ENCODE data around the gene SETX. TPM values are rescaled to one million over a fixed set of nuclear protein-coding genes. Genes with fewer than 3 reads are reported as not detected.

Gene SETX
- total RNA-seq, 1 donor from 2014 or later = 44.2 TPM

DNA sequence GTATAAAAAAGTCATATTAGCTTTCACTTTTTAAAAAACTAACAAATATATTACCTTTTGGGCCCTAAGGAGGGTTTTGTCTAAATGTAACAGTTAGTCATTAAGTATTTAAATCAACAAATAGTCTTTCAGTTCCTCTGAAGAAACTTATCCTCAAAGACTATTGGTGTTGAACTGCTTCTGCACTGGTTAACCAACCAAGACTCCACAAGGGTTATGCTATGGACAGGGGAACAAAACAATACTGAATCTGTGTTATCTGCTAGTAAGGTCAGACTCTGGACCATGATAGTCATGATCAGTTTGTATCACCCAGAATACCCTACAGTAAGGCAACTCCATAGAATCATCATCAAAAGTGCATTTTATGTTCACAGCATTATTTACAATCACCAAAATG lies 42.4 kb downstream of the SETX start:
- H3K4me3 ChIP-seq (ENCODE audit: low read depth, low read length) = no peak overlapping the region
- H3K36me3 ChIP-seq (ENCODE audit: control insufficient read depth, insufficient read depth, low read length) = no peaks in the 10 kb centered on the region
- TF ChIP-seq, protein P1, sequence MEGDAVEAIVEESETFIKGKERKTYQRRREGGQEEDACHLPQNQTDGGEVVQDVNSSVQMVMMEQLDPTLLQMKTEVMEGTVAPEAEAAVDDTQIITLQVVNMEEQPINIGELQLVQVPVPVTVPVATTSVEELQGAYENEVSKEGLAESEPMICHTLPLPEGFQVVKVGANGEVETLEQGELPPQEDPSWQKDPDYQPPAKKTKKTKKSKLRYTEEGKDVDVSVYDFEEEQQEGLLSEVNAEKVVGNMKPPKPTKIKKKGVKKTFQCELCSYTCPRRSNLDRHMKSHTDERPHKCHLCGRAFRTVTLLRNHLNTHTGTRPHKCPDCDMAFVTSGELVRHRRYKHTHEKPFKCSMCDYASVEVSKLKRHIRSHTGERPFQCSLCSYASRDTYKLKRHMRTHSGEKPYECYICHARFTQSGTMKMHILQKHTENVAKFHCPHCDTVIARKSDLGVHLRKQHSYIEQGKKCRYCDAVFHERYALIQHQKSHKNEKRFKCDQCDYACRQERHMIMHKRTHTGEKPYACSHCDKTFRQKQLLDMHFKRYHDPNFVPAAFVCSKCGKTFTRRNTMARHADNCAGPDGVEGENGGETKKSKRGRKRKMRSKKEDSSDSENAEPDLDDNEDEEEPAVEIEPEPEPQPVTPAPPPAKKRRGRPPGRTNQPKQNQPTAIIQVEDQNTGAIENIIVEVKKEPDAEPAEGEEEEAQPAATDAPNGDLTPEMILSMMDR (IDR thresholded peaks at IDR 0.05; ENCODE audit: insufficient read depth, low read length, poor library complexity, severe bottlenecking) = no peak
- H3K27me3 ChIP-seq (ENCODE audit: control insufficient read depth, insufficient read depth, low read length) = no peaks in the 10 kb centered on the region
- no peak for DNase-seq (ENCODE audit: low read depth)

DNA sequence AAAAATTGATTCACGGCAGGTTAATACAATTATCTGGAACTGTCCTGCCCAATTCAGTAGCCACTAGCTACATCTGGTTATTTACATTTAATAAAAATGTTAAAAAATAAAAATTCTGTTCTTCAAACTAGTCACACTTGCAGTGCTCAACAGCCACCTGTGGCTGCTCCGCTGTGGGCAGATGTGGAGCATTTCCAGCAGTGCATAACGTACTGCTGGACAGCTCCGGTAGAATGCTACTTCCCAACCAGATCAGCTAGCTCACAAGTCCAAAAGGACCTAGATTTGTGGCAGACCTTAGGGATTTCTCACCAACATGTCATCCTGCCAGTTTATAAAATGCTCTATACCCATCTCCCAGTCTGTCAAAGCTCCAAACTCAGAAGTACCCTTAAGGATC lies 42.8 kb downstream of the SETX start:
- H3K4me3 ChIP-seq (ENCODE audit: low read depth, low read length) = no peak overlapping the region
- no peak for DNase-seq (ENCODE audit: low read depth)
- no peaks in the 10 kb centered on the region for H3K27me3 ChIP-seq (ENCODE audit: control insufficient read depth, insufficient read depth, low read length)
- no peaks in the 10 kb centered on the region for H3K36me3 ChIP-seq (ENCODE audit: control insufficient read depth, insufficient read depth, low read length)
- TF ChIP-seq, protein P1 (IDR thresholded peaks at IDR 0.05; ENCODE audit: insufficient read depth, low read length, poor library complexity, severe bottlenecking) = no peak

DNA sequence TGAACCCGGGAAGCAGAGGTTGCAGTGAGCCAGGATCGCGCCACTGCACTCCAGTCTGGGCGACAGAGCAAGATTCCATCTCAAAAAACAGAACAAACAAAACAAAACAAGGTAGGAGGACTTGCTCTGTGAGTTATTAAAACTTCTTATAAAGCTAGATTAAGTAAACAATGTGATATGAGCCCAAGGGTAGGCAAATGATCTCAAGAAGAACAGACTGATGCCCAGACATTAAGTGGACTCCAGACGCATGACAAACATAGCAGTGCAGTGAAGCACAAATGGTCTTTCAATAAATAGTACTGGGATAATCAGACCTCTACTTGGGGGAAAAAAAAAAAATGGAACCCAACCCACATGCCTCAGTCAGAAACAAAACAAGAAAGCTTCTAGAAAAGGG lies 45.7 kb downstream of the SETX start:
- H3K4me3 ChIP-seq (ENCODE audit: low read depth, low read length) = no peak overlapping the region
- H3K36me3 ChIP-seq (ENCODE audit: control insufficient read depth, insufficient read depth, low read length) = no peaks in the 10 kb centered on the region
- TF ChIP-seq, protein P1 (IDR thresholded peaks at IDR 0.05; ENCODE audit: insufficient read depth, low read length, poor library complexity, severe bottlenecking) = no peak
- H3K27me3 ChIP-seq (ENCODE audit: control insufficient read depth, insufficient read depth, low read length) = no peaks in the 10 kb centered on the region
- DNase-seq (ENCODE audit: low read depth) = no peak

DNA sequence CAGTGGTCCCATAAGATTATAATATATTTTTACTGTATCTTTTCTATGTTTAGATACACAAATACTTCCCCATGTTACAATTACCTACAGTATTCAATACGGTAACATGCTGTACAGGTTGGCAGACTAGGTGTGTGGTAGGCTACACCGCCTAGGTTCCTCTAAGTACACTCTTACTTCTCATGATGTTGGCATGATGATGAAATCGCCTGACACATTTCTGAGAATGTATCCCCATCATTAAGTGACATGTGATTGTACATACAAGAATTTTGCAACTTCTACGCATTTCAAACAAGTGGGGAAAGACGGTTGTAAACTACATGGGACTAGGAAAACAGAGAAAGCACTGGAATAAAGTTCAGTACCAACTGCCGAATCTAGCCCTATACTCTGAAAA lies 53.3 kb downstream of the SETX start:
- Histone ChIP-seq H3K27me3 (ENCODE audit: control insufficient read depth, insufficient read depth, low read length) (no peaks in the 10 kb centered on the region), H3K36me3 (ENCODE audit: control insufficient read depth, insufficient read depth, low read length) (no peaks in the 10 kb centered on the region), H3K4me3 (ENCODE audit: low read depth, low read length) (no peak overlapping the region)
- TF ChIP-seq, protein P1 (IDR thresholded peaks at IDR 0.05; ENCODE audit: insufficient read depth, low read length, poor library complexity, severe bottlenecking) = no peak
- DNase-seq (ENCODE audit: low read depth) = no peak

DNA sequence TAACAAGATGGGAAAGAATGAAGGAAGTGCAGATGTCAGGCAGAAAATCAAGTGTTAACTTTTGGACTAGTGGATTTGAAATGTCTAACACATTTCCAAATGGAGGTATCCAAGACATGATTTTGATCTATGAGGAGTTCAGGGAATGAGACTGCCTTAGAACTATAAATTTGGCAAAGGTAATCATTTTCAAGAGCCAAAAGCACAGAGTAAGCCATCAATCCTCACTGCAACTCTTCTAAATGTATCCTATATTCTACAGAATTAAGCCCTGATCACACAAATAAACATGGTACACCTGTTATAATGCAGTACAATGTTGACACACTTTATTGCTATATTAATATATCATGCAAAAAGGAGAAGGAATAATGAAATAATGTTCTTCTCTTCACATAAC lies 55.6 kb downstream of the SETX start:
- Histone ChIP-seq H3K27me3 (ENCODE audit: control insufficient read depth, insufficient read depth, low read length) (no peaks in the 10 kb centered on the region), H3K36me3 (ENCODE audit: control insufficient read depth, insufficient read depth, low read length) (peaks cover 2% of the 10 kb centered on the region), H3K4me3 (ENCODE audit: low read depth, low read length) (no peak overlapping the region)
- TF ChIP-seq, protein P1 (IDR thresholded peaks at IDR 0.05; ENCODE audit: insufficient read depth, low read length, poor library complexity, severe bottlenecking) = no peak
- no peak for DNase-seq (ENCODE audit: low read depth)

DNA sequence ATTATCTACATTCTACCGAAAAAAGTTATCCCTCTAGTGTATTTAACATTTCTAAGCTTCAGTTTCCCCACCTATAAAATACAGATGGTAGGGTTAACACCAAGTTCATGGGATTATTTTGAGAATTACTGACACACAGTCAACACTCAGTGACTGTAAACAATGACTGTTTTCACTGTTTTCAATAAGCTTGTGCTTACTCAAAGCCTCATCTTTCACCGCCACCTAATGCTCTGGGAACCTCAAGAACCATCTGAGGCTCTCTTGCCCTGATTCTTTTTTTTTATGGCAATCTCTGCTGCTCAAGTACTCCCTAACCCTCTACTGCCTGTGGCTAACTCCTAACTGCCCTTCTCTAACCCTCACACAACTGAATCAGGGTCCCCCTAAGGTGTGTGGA lies 59.6 kb downstream of the SETX start:
- peaks cover 2% of the 10 kb centered on the region for H3K36me3 ChIP-seq (ENCODE audit: control insufficient read depth, insufficient read depth, low read length)
- TF ChIP-seq, protein P1 (IDR thresholded peaks at IDR 0.05; ENCODE audit: insufficient read depth, low read length, poor library complexity, severe bottlenecking) = no peak
- no peak for DNase-seq (ENCODE audit: low read depth)
- H3K27me3 ChIP-seq (ENCODE audit: control insufficient read depth, insufficient read depth, low read length) = no peaks in the 10 kb centered on the region
- H3K4me3 ChIP-seq (ENCODE audit: low read depth, low read length) = no peak overlapping the region

Data from kidney epithelial cell (primary cell).